GM10266 (cell line): Measurements from ENCODE around the gene AAGAB.

Source experiments
- DNase-seq: peaks from one replicate; pipeline ENCODE4 v3.0.0; 2012; ENCODE audit errors: extremely low spot score
- TF ChIP-seq, protein P1 (sequence below): IDR thresholded peaks from 2 replicates; pipeline ENCODE4 v1.5.1; 2012; ENCODE audit warnings: mild to moderate bottlenecking, low read depth; ENCODE audit not compliant: control insufficient read depth, insufficient read depth; ENCODE audit errors: missing control alignments

AAGAB gene

DNA sequence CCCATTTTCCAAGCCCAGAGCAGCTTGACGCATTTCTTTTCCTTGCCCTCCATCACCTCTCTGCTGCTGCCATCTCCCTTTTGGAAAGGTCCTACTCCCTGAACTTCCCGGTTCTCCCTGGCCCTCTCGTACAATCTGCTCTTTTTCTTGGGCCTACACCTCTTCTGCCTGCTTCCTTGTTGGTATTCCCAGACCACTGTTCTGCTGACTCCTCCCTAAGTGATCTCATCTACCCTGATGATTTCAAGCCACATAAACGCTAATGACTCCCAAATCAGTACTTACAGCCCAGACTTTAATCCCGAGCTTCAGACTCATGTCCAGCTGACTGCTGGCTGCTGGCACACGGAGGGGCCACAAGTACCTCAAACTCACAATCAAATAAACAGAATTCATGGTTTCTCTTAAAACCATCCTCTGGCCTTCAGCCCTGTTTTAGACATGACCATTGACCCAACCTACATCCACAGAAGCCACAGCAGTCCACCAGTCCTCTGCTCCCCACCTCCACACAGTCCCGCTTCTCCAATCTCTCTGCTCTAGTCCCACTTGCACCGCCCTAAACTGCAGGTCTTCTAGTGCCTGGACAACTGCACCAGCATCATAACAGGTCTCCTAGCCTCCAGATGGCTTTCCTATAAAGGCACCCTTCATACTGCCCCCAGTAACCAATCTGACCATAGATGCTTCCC, 57.6 kb downstream of the AAGAB start:
- DNase-seq: no peak
- TF ChIP-seq, protein P1, sequence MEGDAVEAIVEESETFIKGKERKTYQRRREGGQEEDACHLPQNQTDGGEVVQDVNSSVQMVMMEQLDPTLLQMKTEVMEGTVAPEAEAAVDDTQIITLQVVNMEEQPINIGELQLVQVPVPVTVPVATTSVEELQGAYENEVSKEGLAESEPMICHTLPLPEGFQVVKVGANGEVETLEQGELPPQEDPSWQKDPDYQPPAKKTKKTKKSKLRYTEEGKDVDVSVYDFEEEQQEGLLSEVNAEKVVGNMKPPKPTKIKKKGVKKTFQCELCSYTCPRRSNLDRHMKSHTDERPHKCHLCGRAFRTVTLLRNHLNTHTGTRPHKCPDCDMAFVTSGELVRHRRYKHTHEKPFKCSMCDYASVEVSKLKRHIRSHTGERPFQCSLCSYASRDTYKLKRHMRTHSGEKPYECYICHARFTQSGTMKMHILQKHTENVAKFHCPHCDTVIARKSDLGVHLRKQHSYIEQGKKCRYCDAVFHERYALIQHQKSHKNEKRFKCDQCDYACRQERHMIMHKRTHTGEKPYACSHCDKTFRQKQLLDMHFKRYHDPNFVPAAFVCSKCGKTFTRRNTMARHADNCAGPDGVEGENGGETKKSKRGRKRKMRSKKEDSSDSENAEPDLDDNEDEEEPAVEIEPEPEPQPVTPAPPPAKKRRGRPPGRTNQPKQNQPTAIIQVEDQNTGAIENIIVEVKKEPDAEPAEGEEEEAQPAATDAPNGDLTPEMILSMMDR: no peak

GRCh38 chr15:67196222-67196621, 58.2 kb downstream of the AAGAB start:
- DNase-seq: no peak
- TF ChIP-seq, protein P1: no peak

GRCh38 chr15:67195305-67195704, 59.2 kb downstream of the AAGAB start:
- DNase-seq: no peak
- TF ChIP-seq, protein P1: no peak

GRCh38 chr15:67194171-67195114, 60.0 kb downstream of the AAGAB start:
- TF ChIP-seq, protein P1: no peak
- DNase-seq: no peak

DNA sequence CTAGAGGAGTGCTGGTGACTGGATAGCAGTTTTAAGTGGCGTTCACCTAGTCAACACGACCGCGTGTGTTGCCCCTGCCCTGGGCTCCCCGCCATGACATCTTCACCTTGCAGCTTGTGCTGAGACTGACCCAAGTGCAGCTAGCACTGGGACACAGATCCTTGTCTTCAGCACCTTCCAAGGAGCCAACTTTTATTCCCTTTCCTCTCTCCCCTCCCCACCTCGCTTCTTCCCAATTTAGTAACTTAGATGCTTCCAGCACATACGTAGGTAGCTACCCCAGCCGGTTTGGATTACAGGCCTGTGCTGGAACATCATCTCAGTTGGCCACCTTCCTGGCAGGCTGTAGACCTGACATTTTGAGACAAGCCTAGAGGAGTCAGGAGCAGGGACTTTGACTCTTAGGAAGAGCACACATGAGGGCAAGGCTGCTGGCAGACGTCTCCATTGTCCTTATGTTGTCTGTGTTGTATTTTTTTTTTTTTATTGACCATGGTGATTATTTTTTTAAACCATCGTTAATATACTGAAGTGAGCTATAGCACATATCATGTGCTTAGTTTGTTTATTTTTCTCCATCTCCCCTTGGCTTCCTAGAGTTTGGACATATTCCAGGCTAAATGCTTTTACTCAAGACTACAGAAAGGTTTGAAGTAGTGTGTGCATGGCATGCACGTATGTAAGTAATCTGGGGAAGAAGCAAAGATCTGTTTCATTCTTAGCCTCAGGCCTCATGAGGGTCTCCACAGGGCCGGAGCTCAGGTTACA, 61.1 kb downstream of the AAGAB start:
- TF ChIP-seq, protein P1: no peak
- no peak for DNase-seq

GRCh38 chr15:67192185-67192820, 62.2 kb downstream of the AAGAB start:
- TF ChIP-seq, protein P1: no peak

More at GRCh38 chr15:67192185-67192820, 62.2 kb downstream of the AAGAB start:
- no peak for DNase-seq
